Activated naive CD4-positive, alpha-beta T cell treated with anti-CD3 and anti-CD28 coated beads, Interleukin-2, amount 50 U/mL, for 24 hours (primary cell): ENCODE measurements around the gene LAMC3.

ENCODE experiments used
- H3K27ac Mint-ChIP-seq: one replicate; pipeline ENCODE4 v1.8.0; 2021; ENCODE audit warnings: mild to moderate bottlenecking, mixed read lengths
- H3K27me3 Mint-ChIP-seq: one replicate; pipeline ENCODE4 v1.8.0; 2021; ENCODE audit warnings: mixed read lengths
- H3K36me3 Mint-ChIP-seq: one replicate; pipeline ENCODE4 v1.8.0; 2021; ENCODE audit warnings: mixed read lengths
- H3K4me1 Mint-ChIP-seq: one replicate; pipeline ENCODE4 v1.8.0; 2021; ENCODE audit warnings: mixed read lengths
- H3K4me3 Mint-ChIP-seq: one replicate; pipeline ENCODE4 v1.8.0; 2021; ENCODE audit warnings: mild to moderate bottlenecking, mixed read lengths
- H3K9me3 Mint-ChIP-seq: one replicate; pipeline ENCODE4 v1.8.0; 2021; ENCODE audit warnings: mixed read lengths

The LAMC3 gene

DNA sequence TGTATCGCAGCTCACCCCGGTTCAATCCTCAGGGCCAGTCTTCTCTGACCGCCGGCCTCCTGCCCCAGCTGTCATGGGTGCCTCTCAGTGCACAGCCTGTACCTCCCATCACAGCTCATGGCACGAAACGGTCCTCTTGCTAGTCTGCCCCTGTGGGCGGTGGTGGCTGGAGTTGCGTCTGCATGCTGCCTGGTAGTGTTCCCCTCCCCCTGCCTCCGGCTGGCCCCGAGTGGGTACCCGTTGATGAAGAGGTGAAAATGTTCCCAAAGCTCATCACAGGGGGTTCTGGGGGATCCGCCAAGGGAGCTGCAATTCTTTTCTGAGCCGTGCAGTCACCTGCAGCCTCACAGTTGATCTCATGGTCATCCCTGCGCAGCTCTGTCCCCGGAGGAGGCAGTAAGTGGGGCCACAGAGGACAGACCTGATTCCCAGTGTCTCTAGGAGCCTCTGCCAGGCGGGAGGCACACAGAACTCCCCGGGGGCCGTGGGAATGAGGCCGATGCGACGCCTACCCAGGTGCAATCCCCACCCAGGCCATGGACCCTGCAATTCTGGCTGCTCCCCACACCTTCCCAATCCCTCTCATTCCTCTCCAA, 35.2 kb upstream of the LAMC3 start:
- Mint-ChIP-seq H3K4me3 (no peak overlapping the region), H3K4me1 (no peaks in the 10 kb centered on the region), H3K27ac (no peak overlapping the region), H3K27me3 (peaks cover 8% of the 10 kb centered on the region), H3K36me3 (no peaks in the 10 kb centered on the region), H3K9me3 (no peaks in the 10 kb centered on the region)

DNA sequence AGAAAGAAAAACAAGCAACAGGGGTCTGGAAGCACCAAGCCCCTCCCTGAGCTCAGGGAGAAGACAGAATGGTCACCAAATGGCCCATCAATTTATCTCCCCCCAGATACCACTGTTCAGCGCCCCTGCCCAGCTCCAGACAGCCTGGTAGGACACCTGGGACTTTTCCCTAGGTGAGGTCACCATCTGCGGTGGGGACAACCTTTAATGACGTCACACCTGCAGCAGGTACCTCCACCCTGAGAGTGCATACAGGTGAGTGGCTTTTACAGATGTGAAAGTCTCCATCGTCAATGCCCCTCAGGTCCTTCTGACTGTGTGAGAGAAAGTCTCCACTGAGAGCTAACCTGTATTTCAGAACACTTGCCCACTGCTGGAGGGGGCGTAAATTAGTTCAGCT, 34.3 kb upstream of the LAMC3 start:
- Mint-ChIP-seq H3K36me3 (no peaks in the 10 kb centered on the region), H3K27me3 (peaks cover 8% of the 10 kb centered on the region), H3K4me3 (no peak overlapping the region), H3K27ac (no peak overlapping the region), H3K4me1 (no peaks in the 10 kb centered on the region), H3K9me3 (no peaks in the 10 kb centered on the region)

DNA sequence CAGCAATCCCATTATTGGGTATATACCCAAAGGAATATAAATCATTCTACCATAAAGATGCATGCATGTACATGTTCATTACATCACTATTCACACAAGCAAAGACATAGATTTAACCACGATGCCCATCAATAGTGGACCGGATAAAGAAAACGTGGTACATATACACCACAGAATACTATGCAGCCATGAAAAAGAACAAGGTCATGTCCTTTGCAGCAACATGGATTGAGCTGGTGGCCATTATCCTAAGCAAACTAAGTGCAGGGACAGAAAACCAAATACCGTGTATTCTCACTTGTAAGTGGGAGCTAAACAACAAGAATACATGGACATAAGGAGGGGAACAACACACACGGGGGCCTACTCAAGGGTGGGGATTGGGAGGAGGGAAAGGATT, 33.8 kb upstream of the LAMC3 start:
- Mint-ChIP-seq H3K9me3 (no peaks in the 10 kb centered on the region), H3K27me3 (peaks cover 8% of the 10 kb centered on the region), H3K27ac (no peak overlapping the region), H3K4me3 (no peak overlapping the region), H3K4me1 (no peaks in the 10 kb centered on the region), H3K36me3 (no peaks in the 10 kb centered on the region)

DNA sequence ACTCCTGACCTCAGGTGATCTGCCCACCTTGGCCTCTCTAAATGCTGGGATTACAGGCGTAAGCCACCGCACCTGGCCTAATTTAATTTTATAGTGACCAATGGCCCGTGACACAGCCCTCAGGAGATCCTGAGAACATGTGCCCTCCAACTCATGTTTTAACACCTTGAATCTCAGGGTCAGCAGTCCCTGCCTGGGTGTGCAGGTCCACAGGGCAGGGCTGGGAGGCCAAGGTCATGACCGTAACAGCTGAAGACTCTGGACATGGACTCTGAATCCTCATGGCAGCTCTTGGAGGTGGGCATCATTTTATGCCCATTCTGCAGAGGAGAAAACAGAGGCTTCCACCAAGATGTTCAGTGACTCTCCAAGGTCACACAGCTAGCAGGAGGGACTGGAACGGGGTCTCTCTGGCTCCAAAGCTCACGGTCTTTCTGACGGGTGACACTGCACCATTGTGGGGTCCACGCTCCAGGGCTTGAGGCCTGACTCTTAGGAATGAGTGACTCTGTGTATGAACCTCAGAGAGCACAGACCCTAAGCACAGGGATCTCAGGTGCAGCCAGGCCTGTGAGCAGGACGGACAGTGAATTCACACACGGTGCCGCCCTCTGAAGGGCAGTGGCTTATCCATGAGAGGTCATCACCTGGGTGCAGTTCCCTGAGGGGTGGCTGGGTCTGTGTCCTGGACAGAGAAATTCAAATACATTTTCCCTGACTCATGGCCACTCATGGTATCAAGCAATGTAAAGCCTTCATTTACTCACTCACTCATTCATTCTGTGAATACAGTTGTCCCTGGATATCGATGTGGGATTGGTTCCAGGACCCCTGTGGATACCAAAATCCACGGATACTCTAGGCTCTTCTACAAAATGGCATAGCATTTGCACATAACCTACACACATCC, 32.8 kb upstream of the LAMC3 start:
- Mint-ChIP-seq H3K36me3 (no peaks in the 10 kb centered on the region), H3K27ac (no peak overlapping the region), H3K9me3 (no peaks in the 10 kb centered on the region), H3K4me3 (no peak overlapping the region), H3K4me1 (no peaks in the 10 kb centered on the region), H3K27me3 (peaks cover 8% of the 10 kb centered on the region)

DNA sequence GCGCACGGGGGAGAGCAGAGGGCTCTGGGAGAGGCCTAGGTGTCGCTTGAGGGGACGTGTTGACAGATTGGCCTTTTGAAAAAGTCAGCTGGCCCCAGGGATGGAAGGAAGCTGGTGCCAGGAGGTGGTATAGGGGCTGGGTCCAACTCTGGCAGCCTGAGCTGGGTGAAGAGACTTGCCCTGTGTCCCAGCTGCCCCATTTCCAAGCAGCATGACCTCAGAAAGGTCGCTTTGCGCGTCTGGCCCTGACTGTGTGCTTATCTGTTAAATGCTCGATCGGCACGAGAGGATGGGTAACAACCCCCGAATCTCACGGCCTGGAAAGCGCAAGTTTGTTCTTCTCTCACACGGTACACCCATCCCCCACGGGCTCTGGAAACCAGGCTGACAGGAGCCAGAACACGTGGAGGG, 31.2 kb upstream of the LAMC3 start:
- H3K4me1 Mint-ChIP-seq, result no peaks in the 10 kb centered on the region
- H3K27me3 Mint-ChIP-seq, result peaks cover 1% of the 10 kb centered on the region
- H3K4me3 Mint-ChIP-seq, result no peak overlapping the region

DNA sequence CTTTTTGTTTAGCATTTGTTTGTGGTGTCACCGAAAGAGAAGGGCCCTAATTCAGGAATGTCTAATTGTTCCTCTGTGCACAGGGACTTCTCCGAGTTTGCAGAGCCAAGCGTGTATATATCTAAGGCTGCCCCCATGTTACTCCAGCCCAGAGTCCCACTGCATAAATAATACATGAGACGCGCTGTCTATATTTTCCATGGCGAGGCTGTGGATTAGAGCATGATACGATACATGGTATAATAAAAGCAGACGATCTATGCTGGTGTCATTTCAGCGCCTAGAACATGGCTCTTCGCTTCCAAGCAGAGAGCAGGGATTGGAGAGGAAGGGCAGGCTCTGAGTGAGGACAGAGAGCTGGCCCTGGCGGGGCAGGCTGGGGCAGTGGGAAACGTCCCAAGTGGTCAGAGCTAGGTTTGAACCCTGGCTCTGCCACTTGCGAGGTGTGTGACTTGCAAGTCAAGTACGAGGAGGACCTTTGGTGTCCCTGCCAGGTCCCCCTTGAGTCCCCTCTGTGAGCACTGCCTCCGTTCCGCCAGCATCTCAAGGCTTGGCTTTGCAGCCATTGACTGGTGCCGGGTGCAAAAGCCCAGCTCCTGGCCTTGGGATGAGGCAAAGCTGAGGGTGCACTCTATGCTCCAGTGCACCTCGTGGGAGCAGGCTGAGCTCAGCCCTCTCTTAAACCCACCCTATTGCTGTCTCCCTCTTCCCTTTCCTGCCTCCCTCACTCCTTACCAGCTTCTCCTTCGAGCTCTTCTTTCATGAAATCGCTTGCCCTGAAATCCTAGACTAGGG, 29.2 kb upstream of the LAMC3 start:
- Mint-ChIP-seq H3K27ac (no peak overlapping the region), H3K36me3 (no peaks in the 10 kb centered on the region), H3K27me3 (no peaks in the 10 kb centered on the region), H3K4me1 (no peaks in the 10 kb centered on the region), H3K9me3 (no peaks in the 10 kb centered on the region), H3K4me3 (no peak overlapping the region)

More for the DNA sequence above, 31.2 kb upstream of the LAMC3 start:
- Mint-ChIP-seq H3K36me3 (no peaks in the 10 kb centered on the region), H3K9me3 (no peaks in the 10 kb centered on the region), H3K27ac (no peak overlapping the region)

DNA sequence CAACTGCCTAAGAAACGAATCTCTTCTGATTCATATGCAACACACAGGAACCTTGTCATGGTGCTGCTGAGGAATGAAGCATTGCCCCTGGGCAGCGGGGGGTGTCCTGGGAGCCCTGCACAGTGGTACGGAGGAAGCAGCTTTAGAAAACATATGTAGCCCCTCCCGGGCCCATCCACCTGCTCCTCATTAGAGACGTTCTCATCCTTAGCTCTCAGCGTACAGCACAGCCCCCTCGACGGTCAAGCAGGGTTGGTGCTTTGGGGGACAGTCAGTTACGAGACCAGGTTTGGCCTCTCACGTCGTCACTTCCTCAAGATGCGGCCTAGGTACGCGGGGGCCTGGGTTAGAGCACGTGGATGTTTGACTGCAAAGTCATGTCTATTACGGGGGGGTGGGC, 28.4 kb upstream of the LAMC3 start:
- Mint-ChIP-seq H3K36me3 (no peaks in the 10 kb centered on the region), H3K4me1 (no peaks in the 10 kb centered on the region), H3K27ac (no peak overlapping the region), H3K9me3 (no peaks in the 10 kb centered on the region), H3K4me3 (no peak overlapping the region), H3K27me3 (no peaks in the 10 kb centered on the region)

DNA sequence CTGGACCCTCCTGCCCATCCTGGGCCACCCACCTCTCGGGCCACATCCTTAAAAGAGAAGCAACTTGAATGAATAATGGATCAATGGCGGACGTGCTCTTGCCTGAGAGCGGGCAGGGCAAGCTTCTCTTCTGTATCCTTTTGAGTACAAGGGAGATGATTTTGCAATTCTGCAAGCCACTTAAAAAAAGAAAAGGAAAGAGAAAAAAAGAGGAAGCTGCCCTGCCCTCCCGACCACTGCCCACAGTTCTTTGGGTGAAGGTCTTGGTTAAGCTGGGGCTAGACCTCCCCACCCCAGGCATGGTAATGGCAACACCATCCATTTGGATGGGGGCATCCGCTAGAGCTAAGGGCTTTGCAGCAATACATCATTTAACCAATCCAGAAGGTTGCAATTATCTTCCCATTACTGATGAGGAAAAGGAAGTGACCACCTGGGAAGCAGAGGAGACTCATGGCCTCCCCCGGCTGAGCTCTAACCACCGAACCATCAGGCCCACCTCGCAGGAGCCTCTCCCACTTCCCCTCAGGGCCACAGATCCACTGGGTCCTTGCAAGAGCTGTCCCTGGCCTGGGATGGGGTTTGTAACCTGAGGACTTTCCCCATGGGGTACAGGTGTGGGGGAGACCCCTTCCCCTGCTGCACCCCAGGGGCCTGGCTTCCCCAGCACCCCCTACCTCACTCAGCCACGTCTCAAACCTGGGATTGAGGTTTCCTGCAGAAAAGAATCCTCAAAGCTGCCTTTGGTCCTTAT, 27.8 kb upstream of the LAMC3 start:
- Mint-ChIP-seq H3K4me3 (no peak overlapping the region), H3K9me3 (no peaks in the 10 kb centered on the region), H3K4me1 (no peaks in the 10 kb centered on the region), H3K36me3 (no peaks in the 10 kb centered on the region), H3K27ac (no peak overlapping the region), H3K27me3 (no peaks in the 10 kb centered on the region)

DNA sequence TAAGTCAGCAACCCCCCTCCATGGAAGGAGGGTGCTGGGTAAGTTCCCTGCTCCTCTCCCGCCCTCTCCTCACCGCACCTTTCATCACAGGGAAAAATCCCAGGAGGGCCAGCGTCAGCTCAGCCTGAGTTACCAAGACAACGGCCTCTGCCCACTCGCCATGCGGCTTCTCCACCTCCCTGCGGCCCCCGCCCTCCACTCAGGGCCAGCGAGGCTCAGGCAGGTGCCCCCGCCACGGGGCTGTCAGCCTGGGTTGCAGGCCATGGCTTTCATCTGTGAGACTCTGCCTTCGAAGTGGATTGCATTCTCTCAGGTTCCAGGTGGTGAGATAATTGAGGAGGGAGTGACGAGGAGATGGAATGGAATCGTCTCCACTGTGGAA, 27.2 kb upstream of the LAMC3 start:
- no peaks in the 10 kb centered on the region for H3K27me3 Mint-ChIP-seq
- no peaks in the 10 kb centered on the region for H3K36me3 Mint-ChIP-seq
- H3K4me3 Mint-ChIP-seq, result no peak overlapping the region
- no peak overlapping the region for H3K27ac Mint-ChIP-seq
- no peaks in the 10 kb centered on the region for H3K4me1 Mint-ChIP-seq
- no peaks in the 10 kb centered on the region for H3K9me3 Mint-ChIP-seq

DNA sequence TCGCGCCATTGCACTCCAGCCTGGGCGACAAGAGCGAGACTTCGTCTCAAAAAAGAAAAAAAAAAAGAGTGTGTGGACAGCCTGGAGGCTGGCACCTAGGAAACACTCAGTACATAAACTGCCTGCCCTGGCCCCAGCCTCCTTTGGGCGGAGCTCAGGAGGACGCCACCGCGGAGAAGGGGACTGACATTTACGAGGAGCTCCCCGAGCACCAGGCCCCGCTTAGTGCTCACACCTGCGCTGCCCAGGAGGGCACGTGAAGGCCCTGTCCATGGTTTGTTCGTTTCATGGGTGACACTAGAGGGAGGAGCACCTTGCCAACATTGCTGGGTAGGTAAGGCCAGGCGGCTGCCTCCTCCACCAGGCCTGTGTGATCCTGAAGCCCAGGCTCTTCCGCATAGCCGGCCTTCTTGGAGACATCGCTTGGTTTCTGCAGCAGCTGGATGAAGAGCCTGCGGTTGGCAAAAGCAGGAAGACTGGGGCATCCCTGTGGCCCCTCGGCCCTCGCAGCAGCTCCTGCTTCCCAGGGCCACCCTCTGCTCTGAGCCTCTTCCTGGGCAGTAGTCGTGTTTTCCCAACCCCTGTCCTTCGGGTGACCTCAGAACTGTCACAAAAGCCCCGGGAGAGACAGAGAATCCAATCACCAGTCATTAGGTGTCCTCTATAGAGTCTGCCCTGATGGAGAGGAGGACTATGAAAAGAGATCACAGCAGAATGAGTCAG, 26.2 kb upstream of the LAMC3 start:
- Mint-ChIP-seq H3K27ac (no peak overlapping the region), H3K27me3 (no peaks in the 10 kb centered on the region), H3K36me3 (no peaks in the 10 kb centered on the region), H3K4me3 (no peak overlapping the region), H3K9me3 (no peaks in the 10 kb centered on the region), H3K4me1 (no peaks in the 10 kb centered on the region)

DNA sequence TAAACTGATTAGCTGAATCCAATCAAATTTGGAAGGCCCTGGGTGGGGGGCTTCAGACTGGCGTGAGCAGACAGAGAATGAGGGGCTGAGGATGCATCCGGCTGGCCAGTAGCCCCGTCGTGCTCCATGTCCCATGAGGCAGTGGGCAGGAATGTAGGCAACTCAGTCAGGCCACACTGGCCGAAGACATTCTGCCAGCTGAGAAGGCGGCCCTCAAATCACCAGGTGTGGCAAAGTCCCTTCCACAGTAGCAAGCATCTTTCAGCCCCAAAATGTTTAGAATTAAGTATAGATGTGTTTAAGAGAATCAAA, 25.7 kb upstream of the LAMC3 start:
- Mint-ChIP-seq H3K4me1 (no peaks in the 10 kb centered on the region), H3K27me3 (no peaks in the 10 kb centered on the region), H3K27ac (no peak overlapping the region), H3K4me3 (no peak overlapping the region), H3K36me3 (no peaks in the 10 kb centered on the region), H3K9me3 (no peaks in the 10 kb centered on the region)

DNA sequence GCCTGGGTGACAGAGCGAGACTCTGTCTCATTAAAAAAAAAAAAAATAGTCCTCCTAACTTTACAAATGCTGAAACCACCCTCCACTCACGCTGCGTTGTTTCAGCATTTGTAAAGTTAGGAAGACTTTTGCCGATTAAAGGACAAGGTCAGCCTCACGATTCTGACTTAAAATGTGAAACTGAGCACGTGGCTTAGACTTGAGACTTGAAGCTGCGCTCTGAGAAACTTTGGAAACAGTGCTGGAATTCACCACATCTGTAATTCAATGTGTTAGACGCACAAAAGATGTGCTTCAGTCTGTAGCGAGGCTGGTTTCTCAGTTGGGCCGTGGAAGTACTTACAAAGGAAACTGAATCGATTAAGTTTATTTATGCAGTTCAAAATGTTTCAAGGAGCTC, 25.0 kb upstream of the LAMC3 start:
- H3K4me1 Mint-ChIP-seq, result no peaks in the 10 kb centered on the region
- no peak overlapping the region for H3K27ac Mint-ChIP-seq
- no peaks in the 10 kb centered on the region for H3K9me3 Mint-ChIP-seq
- H3K36me3 Mint-ChIP-seq, result no peaks in the 10 kb centered on the region
- no peaks in the 10 kb centered on the region for H3K27me3 Mint-ChIP-seq
- no peak overlapping the region for H3K4me3 Mint-ChIP-seq

DNA sequence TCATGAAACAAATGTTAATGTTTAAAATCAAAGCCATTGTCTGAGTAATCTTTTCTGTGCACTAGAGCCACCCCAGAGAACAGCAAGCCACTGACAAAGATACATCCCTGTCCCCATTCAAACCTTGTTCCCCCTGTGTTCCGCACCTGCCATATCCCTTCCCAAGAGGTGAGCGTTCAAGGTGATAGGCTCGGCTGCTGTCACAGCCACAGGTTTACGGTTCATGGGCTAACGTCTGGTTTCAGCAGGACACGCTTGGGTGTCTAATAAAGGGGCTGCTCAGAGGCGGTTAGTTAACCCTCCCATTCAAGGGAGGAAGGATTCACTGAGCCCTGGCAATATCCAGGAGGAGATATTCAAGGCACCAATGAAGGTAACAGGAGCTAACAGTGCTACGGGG, 24.5 kb upstream of the LAMC3 start:
- H3K9me3 Mint-ChIP-seq, result no peaks in the 10 kb centered on the region
- H3K36me3 Mint-ChIP-seq, result no peaks in the 10 kb centered on the region
- no peaks in the 10 kb centered on the region for H3K4me1 Mint-ChIP-seq
- no peaks in the 10 kb centered on the region for H3K27me3 Mint-ChIP-seq
- H3K27ac Mint-ChIP-seq, result no peak overlapping the region
- H3K4me3 Mint-ChIP-seq, result no peak overlapping the region

DNA sequence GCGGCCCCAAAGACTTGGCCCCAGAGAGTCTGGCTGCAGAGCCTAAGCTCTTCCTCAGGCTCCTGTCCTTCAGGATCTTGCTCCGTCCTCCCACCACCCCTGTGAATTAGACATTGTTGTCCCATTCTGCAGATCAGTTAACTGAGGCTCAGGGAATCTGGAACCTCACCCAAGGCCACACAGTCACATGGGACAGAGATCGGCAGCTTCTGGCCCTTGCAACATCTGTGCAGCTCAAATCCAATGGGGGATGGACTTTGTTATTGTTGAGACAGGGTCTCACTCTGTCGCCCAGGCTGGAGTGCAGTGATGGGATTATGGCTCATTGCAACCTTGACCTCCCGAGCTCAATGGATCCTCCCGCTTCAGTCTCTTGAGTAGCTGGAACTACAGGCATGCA, 23.9 kb upstream of the LAMC3 start:
- no peaks in the 10 kb centered on the region for H3K9me3 Mint-ChIP-seq
- H3K4me3 Mint-ChIP-seq, result no peak overlapping the region
- no peaks in the 10 kb centered on the region for H3K4me1 Mint-ChIP-seq
- H3K27ac Mint-ChIP-seq, result no peak overlapping the region
- no peaks in the 10 kb centered on the region for H3K27me3 Mint-ChIP-seq
- no peaks in the 10 kb centered on the region for H3K36me3 Mint-ChIP-seq

DNA sequence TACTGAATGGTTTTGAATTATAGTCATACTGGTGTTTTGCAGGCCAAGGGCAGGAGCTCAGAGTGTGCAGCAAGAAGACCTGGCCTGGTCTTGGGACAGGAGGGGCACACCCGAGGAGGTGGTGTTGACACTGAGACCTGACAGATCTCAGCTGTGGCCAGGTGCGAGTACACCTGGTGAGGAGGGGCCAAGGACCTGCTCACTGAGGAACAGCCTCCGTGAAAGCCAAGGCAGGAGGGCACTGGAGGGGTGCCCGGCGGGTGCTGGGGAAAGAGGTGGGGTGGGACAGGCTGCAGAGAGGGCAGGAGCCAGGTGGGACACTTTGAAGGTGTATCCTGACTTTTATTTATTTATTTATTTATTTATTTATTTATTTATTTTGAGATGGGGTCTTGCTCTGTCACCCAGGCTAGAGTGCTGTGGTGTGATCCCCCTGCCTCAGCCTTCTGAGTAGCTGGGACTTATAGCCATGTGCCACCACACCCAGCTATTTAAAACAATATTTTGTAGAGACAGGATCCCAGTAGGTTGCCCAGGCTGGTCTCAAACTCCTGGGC, 23.3 kb upstream of the LAMC3 start:
- Mint-ChIP-seq H3K9me3 (no peaks in the 10 kb centered on the region), H3K27me3 (no peaks in the 10 kb centered on the region), H3K4me1 (no peaks in the 10 kb centered on the region), H3K36me3 (no peaks in the 10 kb centered on the region), H3K27ac (no peak overlapping the region), H3K4me3 (no peak overlapping the region)
